ENCODE measurements around the gene FAM174C.
"Not testable (repeated sequence)": the region's sequence is repeated elsewhere in the genome, so short reads cannot be mapped to it uniquely, and the experiment has no call there.

The FAM174C gene

DNA sequence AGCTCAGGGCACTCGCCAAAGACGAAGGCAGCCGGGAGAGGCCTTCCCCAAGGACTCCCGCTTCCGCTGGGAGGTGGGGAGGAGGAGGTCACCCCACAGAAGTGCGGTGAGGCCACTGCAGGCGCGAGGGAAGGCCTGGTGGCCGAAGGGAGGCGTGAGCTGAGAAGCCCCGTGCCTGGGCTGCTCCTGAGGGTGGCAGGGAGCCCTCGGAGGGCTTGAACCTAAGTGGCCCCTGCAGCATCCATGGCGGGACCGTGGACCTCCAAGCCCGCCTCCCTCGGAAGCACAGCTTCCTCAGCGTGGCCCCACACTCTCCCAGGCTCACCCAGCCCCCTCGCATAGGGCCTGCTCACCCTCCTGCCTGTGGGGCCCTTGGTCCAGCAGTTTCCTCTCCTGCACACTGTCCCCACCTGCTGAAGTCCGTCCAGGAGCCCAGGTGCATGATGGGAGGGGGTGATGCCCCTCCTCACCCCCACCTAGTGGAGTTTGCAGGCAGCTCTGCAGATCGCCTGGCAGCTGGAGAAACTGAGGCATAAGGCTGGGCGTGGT lies 36.3 kb downstream of the FAM174C start:
- DNase-seq (ENCODE audit: low spot score in 2 of 2) = no peak
- Mint-ChIP-seq H3K36me3 (ENCODE audit: insufficient read depth) (peaks cover 2% of the 10 kb centered on the region), H3K27me3 (no peaks in the 10 kb centered on the region)

DNA sequence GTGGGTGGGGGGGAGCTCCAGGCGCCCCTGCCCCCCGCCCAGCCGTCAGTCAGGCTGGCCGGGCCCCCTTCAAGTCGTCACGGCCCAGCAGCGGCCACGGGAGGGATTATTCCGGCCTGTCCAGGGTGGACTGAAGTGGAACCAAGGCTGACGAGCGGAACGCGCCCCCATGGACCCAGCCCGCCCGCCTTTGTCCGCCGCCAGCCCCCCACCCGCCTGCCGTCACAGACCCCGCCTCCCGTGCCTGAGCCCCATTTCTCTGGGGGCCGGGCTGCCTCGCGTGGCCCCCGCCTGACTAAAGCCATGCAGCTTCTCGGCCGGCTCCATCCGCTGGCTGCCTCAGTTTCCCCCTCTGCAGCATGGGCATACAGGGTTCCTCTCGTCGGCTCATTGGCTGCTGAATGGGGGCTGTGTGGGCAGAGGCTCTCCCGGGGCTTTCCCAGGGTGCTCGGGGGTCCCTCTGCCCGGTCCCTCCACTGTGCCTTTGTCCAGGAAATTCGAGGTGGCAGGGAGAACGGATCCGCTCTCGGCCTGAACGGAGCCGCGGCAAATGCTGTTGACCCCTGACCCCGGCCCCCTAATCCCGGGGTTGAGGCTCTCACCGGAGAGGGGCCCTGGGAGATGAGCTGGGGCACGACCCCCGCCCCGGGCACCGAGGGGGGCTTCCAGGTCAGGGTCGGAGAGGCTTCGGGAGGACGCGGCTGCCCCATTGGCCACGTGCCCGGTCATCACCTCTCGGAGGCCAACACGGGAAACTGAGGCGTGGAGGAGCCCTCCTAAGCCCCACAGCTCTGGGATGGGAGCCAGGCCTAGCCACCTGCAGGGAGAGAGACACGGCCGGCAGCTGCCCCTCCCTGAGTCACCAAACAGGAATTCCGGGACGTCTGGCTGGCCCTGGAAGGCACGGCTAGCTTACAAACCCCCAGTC lies 37.7 kb downstream of the FAM174C start:
- ATAC-seq (replicated peaks; ENCODE audit: extremely low read depth, poor library complexity, severe bottlenecking) = no peak

More for the DNA sequence above, 36.3 kb downstream of the FAM174C start:
- H3K4me3 Mint-ChIP-seq = no peak overlapping the region
- ATAC-seq (replicated peaks; ENCODE audit: extremely low read depth, poor library complexity, severe bottlenecking) = no peak
- no peak overlapping the region for H3K27ac Mint-ChIP-seq (ENCODE audit: low read depth)
- H3K9me3 Mint-ChIP-seq = no peaks in the 10 kb centered on the region
- H3K4me1 Mint-ChIP-seq = no peaks in the 10 kb centered on the region

DNA sequence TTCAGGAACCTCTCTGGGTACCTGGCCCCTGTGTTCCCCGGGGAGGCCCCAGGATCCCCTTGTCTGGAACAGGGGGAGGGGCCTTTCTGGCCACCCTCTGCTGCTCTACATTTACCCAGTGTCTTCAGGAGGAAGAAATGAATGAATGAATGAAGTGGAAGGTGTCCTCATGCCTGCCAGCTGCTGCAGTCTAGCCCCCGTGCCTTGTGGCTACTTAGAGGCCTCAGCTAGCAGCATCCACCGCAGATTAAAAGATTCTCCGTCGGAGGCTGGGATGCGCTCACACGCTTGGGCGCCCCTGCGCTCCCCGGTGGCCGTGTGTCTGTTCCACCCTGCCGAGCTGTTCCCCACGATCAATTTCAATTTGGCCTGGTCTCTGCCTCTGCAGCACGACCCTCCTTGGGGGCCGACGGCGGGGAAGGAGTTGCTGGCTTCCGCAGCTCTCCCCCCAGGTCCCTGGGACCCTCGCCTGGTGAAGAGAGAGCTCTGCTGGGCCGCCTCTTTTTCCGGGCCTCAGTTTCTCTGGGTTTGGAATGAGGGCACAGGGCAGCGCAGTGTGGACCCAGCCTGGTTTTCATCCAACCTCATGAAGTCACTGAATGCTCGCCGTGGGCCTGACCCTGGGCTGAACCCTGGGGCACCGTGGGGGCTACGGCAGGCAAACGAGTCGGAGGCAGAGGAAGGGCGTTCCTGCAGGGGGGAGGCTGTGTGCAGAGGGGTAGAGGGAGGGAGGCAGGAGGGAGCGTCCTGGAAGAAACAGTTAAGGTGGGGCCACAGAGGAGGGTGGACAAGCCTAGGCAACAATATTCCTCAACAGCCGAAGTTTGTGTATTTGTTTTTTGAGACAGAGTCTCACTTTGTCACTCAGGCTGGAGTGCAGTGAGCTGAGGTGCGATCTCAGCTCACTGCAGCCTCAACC lies 38.6 kb downstream of the FAM174C start:
- Mint-ChIP-seq H3K36me3 (ENCODE audit: insufficient read depth) (peaks cover 2% of the 10 kb centered on the region), H3K4me3 (no peak overlapping the region), H3K27ac (ENCODE audit: low read depth) (no peak overlapping the region), H3K9me3 (no peaks in the 10 kb centered on the region), H3K27me3 (peaks cover 14% of the 10 kb centered on the region), H3K4me1 (no peaks in the 10 kb centered on the region)
- ATAC-seq (replicated peaks; ENCODE audit: extremely low read depth, poor library complexity, severe bottlenecking) (no peak), DNase-seq (ENCODE audit: low spot score in 2 of 2) (no peak)

More for the DNA sequence above, 37.7 kb downstream of the FAM174C start:
- H3K4me1 Mint-ChIP-seq = no peaks in the 10 kb centered on the region
- H3K36me3 Mint-ChIP-seq (ENCODE audit: insufficient read depth) = peaks cover 2% of the 10 kb centered on the region
- no peaks in the 10 kb centered on the region for H3K9me3 Mint-ChIP-seq
- no peak overlapping the region for H3K4me3 Mint-ChIP-seq
- H3K27ac Mint-ChIP-seq (ENCODE audit: low read depth) = no peak overlapping the region
- peaks cover 12% of the 10 kb centered on the region for H3K27me3 Mint-ChIP-seq
- DNase-seq (ENCODE audit: low spot score in 2 of 2) = no peak

DNA sequence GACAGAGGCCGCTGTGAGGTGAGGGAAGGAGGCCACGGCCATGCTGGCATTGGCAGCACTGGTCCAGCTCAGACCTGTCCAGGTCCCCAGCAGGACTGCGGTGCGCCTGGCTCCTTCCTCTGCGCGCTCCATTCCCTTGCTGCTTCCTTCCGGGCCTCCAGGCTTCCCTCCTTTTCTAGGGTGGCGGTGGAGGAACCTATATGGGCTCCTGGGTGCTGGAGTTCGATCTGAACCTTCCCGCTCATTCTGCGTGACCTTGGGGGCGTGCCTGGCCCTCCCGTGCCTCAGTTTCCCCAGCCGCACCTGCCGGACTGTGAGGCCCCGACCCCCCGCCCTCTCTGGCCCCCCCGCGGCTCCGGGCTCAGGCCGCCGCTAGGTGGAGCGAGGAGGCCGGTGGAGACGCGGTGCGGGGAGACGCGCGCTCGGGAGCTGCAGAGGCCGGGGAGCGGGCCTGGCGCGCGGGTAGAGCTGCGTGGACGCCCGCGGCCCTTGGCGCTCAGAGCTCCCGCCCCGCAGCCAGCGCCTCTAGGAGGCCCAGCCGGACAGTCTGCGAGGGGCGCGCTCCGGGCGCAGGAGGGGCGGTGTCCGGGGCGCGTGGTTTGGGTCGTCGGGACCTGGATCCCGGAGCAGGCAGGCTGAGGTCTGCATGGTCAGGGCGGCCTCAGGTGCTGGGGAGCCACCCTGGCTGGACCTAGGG lies 40.3 kb downstream of the FAM174C start:
- H3K4me3 Mint-ChIP-seq = no peak overlapping the region
- DNase-seq (ENCODE audit: low spot score in 2 of 2) = no peak

DNA sequence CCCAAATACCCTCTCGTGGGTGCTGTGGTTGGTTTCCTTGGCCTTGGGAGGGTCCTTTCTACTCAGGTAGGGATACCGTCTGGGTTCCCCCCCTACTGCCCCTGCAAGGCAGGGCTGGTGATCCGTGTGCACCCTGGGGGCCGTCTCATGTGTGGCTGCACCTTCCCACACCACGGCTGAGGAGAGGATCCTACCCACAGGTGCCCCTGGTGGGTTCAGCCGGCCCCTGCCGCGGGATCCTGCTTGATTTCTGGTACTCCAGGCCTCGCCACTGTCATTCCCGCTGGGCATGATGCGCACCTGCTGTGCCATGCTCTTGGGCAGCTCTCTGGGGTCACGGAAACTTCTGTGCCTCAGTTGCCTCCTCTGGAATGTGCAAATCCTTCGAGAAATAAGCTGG lies 41.1 kb downstream of the FAM174C start:
- Mint-ChIP-seq H3K27ac (ENCODE audit: low read depth) (no peak overlapping the region), H3K4me3 (no peak overlapping the region), H3K27me3 (peaks cover 29% of the 10 kb centered on the region), H3K9me3 (no peaks in the 10 kb centered on the region), H3K4me1 (no peaks in the 10 kb centered on the region), H3K36me3 (ENCODE audit: insufficient read depth) (peaks cover 2% of the 10 kb centered on the region)
- DNase-seq (ENCODE audit: low spot score in 2 of 2) (no peak), ATAC-seq (replicated peaks; ENCODE audit: extremely low read depth, poor library complexity, severe bottlenecking) (no peak)

More for the DNA sequence above, 40.3 kb downstream of the FAM174C start:
- Mint-ChIP-seq H3K36me3 (ENCODE audit: insufficient read depth) (no peaks in the 10 kb centered on the region), H3K27ac (ENCODE audit: low read depth) (no peak overlapping the region), H3K27me3 (peaks cover 25% of the 10 kb centered on the region), H3K9me3 (no peaks in the 10 kb centered on the region), H3K4me1 (no peaks in the 10 kb centered on the region)
- no peak for ATAC-seq (replicated peaks; ENCODE audit: extremely low read depth, poor library complexity, severe bottlenecking)

DNA sequence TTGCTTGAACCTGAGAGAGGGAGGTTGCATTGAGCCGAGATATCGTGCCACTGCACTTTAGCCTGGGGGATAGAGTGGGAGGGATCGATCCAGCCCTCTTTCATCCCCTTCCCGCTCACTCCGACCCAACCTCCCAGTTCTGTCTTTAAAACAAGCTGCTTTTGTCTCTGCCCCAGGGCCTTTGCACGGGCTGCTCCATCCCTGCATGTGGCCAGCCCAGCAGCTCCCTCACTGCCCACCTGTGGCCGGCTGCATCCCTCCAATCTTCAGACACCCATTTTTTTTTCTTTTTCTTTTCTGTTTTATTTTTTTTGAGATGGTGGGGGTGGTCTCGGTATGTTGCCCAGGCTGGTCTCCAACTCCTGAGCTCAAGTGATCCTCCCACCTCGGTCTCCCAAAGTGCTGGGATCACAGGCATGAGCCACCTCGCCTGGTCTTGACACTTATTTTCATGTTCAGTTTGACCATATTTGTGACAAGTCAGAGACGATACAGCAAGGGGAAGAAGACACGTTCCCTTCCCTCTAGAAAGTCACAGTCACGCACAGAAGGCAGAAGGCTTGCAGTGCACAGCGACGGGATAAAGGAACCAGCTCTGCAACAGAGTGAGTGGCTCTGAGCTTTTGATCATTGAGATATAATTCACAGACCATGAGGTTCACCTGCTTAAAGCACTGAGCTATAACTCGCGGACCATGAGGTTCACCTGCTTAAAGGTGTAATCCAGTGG lies 42.1 kb downstream of the FAM174C start:
- Mint-ChIP-seq H3K4me3 (no peak overlapping the region), H3K36me3 (ENCODE audit: insufficient read depth) (peaks cover 2% of the 10 kb centered on the region), H3K27me3 (peaks cover 37% of the 10 kb centered on the region), H3K4me1 (no peaks in the 10 kb centered on the region), H3K27ac (ENCODE audit: low read depth) (no peak overlapping the region), H3K9me3 (no peaks in the 10 kb centered on the region)
- DNase-seq (ENCODE audit: low spot score in 2 of 2) (no peak), ATAC-seq (replicated peaks; ENCODE audit: extremely low read depth, poor library complexity, severe bottlenecking) (no peak)

DNA sequence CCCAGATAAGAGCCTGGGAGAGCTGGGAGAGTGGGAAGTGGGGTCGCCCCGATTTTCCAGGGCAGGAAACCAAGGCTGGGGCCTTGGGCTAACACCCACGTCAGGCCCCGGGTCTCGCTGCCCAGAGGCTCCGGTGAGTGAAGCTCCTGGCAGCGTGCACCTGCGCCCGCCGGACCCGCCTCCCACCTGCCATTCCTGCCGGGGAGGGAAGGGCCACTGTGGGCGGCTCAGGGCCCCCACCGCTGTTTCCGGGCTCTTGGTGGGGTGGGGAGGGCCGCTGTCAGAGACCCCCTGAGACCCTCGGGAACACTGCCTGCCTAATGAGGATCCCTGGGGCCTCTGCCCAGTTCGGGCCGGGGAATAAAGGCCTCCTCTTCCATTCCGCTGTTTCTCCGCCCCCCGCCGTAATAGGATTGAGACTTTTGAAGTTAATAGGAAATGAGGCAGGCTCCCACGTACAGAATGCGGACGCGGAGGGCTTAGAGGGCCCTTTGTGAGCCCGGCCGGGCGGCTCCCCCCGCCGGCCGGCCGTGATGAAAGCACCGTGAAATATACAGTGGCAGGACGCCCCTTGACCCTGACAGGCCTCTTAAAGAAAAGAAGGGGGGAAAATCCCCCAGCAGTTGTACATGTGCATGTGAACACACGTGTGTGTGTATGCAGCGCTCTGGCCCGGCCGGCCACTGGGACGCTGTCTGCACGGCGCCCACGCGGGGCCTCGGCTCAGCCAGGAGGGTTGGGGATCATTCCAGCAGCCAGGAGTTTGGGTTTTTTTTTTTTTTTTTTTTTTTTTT lies 43.5 kb downstream of the FAM174C start:
- DNase-seq (ENCODE audit: low spot score in 2 of 2) (no peak), ATAC-seq (replicated peaks; ENCODE audit: extremely low read depth, poor library complexity, severe bottlenecking) (no peak)
- Mint-ChIP-seq H3K4me3 (no peak overlapping the region), H3K27ac (ENCODE audit: low read depth) (no peak overlapping the region), H3K9me3 (no peaks in the 10 kb centered on the region), H3K27me3 (peaks cover 51% of the 10 kb centered on the region), H3K36me3 (ENCODE audit: insufficient read depth) (peaks cover 2% of the 10 kb centered on the region), H3K4me1 (no peaks in the 10 kb centered on the region)

DNA sequence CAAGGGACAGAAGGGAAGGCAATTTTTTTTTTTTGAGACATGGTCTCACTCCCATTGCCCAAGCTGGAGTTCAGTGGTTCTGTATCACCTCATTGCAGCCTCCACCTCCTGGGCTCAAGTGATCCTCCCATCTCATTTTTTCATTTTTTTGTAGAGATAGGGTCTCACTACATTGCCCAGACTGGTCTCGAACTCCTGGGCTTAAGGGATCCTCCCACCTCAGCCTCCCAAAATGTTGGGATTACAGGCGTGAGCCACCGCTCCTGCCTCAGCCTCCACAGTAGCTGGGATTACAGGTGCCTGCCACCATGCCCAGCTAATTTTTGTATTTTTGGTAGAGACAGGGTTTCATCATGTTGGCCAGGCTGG lies 44.9 kb downstream of the FAM174C start:
- not testable (repeated sequence) for H3K27ac Mint-ChIP-seq (ENCODE audit: low read depth); H3K9me3 Mint-ChIP-seq; DNase-seq (ENCODE audit: low spot score in 2 of 2); H3K36me3 Mint-ChIP-seq (ENCODE audit: insufficient read depth); H3K4me1 Mint-ChIP-seq; H3K4me3 Mint-ChIP-seq; ATAC-seq (replicated peaks; ENCODE audit: extremely low read depth, poor library complexity, severe bottlenecking)
- peaks cover 60% of the 10 kb centered on the region for H3K27me3 Mint-ChIP-seq

DNA sequence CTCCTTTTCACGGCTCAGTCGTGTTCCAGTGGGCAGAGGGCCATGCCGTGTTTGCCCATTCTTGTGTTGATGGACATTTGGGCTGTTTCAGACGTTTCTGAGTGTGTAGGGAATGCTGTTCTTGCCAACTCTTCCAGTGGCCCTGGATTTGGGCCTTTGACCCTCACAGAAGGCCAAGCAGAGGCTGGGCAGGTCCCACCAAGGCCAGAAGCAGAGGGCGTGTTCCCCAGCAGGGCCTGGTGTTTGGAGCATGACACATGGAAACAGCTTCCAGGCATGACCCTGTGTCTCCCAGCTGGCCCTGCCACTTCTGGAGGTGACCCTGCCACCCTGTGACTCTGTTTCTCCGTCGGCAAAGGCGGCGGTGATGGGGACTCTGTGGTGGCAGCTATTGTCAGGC lies 46.2 kb downstream of the FAM174C start:
- H3K4me1 Mint-ChIP-seq = no peaks in the 10 kb centered on the region
- H3K4me3 Mint-ChIP-seq = no peak overlapping the region
- H3K36me3 Mint-ChIP-seq (ENCODE audit: insufficient read depth) = peaks cover 2% of the 10 kb centered on the region
- peaks cover 60% of the 10 kb centered on the region for H3K27me3 Mint-ChIP-seq
- ATAC-seq (replicated peaks; ENCODE audit: extremely low read depth, poor library complexity, severe bottlenecking) (no peak), DNase-seq (ENCODE audit: low spot score in 2 of 2) (no peak)
- H3K9me3 Mint-ChIP-seq = no peaks in the 10 kb centered on the region
- no peak overlapping the region for H3K27ac Mint-ChIP-seq (ENCODE audit: low read depth)

DNA sequence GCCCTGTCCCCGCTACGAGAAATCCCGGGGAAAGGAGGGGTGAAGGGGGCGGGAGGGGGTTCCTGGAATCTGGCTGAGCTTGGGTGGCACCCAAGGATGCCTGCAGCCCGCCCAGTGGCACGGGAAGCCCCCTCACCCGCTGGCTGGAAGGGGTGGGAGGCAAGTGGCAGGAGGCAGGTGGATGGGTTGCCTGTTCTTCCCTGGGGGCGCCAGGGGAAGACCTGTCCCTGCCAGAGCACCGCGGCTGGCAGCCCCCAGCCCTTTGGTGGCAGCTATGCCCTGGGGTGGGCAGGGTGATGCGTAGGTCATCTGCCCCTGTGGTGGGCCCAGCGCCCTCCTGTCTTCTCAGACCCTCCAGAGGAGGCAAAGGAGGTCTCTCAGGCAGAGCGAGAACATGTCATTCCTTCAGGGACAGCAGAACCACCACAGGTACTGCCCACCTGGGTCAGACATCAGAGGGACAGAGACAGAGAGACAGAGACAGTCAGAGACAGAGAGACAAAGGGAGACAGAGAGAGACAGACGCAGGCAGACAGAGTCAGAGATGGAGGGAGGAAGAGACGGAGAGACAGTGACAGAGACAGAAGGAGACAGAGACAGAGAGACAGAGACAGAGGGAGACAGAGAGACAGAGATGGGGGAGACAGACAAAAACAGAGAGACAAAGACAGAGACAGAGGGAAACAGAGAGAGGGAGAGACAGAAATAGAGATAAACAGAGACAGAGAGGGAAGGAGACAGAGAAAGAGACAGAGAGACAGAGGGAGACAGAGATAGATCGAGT lies 47.1 kb downstream of the FAM174C start:
- peaks cover 54% of the 10 kb centered on the region for H3K27me3 Mint-ChIP-seq
- H3K4me3 Mint-ChIP-seq = no peak overlapping the region
- DNase-seq (ENCODE audit: low spot score in 2 of 2) (no peak), ATAC-seq (replicated peaks; ENCODE audit: extremely low read depth, poor library complexity, severe bottlenecking) (no peak)
- H3K4me1 Mint-ChIP-seq = no peaks in the 10 kb centered on the region
- no peak overlapping the region for H3K27ac Mint-ChIP-seq (ENCODE audit: low read depth)
- H3K36me3 Mint-ChIP-seq (ENCODE audit: insufficient read depth) = peaks cover 2% of the 10 kb centered on the region
- H3K9me3 Mint-ChIP-seq = no peaks in the 10 kb centered on the region

Measured in central memory CD8-positive, alpha-beta T cell (primary cell).